GM19463 (cell line): ENCODE measurements around the gene RNF144B.
A peak's percentile ranks its signal among the peaks of the same experiment; 100 is the strongest.
"Not testable (repeated sequence)": the region's sequence is repeated elsewhere in the genome, so short reads cannot be mapped to it uniquely, and the experiment has no call there.

Source experiments
- ATAC-seq: cut with Tn5 transposase; IDR thresholded peaks from one replicate; pipeline ENCODE4 v1.9.1; 2021; ENCODE audit warnings: mild to moderate bottlenecking, moderate library complexity; ENCODE audit not compliant: unreplicated experiment

Gene RNF144B

GRCh38 chr6:18387061-18387721 lies at the start of gene RNF144B:
TSS of gene RNF144B (plus strand) at chr6:18387350. CDS start at chr6:18399535, 12,185 bp downstream.
- peak; percentile 86 for ATAC-seq

GRCh38 chr6:18339599-18339998 lies 47.6 kb upstream of the RNF144B start:
- no peak for ATAC-seq

GRCh38 chr6:18340781-18341551 lies 46.2 kb upstream of the RNF144B start:
- ATAC-seq: no peak

DNA sequence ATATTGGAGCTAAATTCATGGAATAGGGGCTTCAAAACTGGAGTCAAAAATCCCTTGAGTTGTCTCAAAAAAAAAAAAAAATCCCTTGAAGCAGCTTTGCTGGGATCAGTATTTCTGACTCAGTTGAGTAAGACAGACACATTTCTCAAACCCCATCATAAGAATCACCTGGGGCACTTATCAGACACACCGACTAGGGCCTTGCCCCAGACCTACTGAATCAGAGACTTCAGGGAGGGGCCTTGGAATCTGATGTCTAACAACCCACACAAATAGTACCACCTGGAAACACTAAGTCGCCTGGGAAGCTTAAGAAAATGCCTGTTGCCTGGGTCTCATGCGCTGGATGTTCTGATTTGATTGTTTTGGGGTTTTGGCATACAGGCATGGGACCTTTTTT lies 44.9 kb upstream of the RNF144B start:
- no peak for ATAC-seq

DNA sequence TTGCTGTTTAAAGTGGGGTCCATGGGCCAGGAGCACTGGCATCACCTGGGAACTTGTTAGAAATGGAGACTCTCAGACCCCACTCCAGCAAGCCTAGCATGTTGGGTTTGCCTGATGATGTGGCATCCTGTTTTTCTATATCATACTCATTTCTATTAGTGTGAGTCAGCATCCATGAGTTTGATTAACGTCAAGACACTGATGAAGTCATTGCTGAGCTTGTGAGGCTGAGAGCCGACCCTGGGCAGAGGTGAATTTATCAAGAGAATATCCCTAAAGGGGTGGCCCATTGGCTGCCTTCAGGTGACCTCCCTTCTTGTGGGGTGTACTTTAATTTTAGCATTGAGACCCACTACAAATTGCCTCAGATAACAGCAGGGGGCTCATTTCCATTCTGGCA lies 43.4 kb upstream of the RNF144B start:
- no peak for ATAC-seq

GRCh38 chr6:18347021-18347577 lies 40.1 kb upstream of the RNF144B start:
- ATAC-seq: no peak

DNA sequence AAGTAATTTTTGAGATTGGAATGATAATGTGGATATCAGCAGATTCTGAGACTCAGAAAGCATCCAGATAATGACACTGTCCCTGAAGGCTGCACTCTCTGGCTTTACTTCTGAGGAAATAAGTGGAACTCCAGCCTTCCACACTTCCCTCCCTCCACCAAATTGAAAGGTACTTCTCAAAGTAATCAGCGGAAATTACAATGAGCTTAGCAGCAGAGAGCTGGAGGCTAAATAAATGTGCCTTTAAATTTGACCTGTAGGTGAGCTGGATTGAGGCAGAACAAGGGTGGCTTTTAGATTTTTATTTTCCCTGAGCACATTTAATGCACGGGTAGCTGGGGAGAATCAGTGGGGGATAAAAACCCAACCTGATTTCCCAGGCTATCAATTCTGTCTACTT lies 39.3 kb upstream of the RNF144B start:
- no peak for ATAC-seq

- ATAC-seq: no peak
These were observed 37.8 kb upstream of the RNF144B start for GRCh38 chr6:18349386-18349785.

- ATAC-seq: no peak
These were observed 36.9 kb upstream of the RNF144B start for GRCh38 chr6:18350271-18350670.

DNA sequence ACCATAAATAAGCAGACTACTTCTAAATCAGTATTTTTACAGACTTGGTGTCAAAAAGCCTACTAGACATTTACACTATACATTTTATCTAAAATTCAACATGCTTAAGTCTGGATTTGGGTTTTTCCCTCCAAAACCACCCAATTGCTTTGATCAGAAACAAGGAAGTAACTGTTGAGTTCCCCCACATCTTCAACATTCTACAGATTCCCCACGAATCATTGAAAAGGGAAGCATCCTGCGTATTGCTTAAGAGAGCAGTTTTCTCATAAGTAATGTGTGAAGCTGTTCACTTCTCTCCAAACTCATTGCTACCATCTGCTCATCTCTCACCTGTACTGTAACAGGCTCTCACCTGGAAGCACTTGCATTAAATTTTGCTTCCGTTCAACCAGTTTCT lies 36.4 kb upstream of the RNF144B start:
- no peak for ATAC-seq

DNA sequence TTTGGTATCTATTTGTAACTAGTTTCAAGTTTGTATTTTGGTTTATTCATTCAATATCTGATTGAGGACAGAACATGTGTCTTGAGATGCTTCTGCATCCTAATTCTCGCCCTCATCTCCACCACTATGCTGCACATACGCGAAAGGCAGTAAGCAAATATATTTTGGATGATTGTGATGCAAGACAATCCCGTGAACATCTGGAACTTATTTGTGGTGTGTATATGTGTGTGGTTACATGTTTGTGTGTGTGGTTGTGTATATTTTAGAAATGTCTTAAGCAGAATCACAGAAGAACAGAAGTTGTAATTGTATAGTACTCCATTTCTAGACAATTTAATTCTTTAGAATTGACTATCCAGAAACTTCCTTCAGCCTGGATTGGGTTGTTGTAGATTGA lies 35.1 kb upstream of the RNF144B start:
- no peak for ATAC-seq

- no peak for ATAC-seq
These were observed 34.3 kb upstream of the RNF144B start for GRCh38 chr6:18352842-18353241.

- ATAC-seq: no peak
These were observed 33.9 kb upstream of the RNF144B start for GRCh38 chr6:18353251-18353650.

DNA sequence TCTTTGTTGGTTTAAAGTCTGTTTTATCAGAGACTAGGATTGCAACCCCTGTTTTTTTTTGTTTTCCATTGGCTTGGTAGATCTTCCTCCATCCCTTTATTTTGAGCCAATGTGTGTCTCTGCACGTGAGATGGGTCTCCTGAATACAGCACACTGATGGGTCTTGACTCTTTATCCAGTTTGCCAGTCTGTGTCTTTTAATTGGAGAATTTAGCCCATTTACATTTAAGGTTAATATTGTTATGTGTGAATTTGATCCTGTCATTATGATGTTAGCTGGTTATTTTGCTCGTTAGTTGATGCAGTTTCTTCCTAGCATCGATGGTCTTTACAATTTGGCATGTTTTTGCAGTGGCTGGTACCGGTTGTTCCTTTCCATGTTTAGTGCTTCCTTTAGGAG lies 29.6 kb upstream of the RNF144B start:
- ATAC-seq: not testable (repeated sequence)

DNA sequence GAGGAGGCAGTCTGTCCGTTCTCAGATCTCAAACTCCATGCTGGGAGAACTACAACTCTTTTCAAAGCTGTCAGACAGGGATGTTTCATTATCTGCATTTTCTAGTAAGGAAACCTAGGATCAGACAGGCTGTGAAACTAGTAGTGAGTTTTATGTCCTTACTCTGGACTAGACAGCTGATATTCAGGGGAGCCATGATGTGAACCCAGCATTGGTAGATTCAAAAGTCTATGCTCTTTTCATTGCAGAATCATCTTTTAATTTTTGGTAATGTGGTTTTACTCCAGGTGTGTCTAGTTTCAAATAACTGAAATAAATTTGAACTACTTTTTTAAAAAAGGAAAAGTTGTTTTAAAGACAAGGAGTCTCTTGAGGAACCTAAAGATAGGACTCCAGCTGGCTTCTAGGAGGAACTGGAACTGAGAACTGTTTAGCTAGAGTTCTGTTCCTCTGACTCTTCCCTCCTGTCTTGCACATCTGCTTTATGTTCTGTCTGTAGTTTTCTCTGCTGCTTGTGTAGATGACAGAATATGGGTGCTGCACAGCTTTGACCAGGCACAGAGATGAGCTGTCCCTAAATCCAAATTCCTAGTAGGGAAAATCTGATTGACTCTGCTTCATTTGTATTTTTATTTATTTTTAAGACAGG lies 27.8 kb upstream of the RNF144B start:
- ATAC-seq: peak; percentile 90

DNA sequence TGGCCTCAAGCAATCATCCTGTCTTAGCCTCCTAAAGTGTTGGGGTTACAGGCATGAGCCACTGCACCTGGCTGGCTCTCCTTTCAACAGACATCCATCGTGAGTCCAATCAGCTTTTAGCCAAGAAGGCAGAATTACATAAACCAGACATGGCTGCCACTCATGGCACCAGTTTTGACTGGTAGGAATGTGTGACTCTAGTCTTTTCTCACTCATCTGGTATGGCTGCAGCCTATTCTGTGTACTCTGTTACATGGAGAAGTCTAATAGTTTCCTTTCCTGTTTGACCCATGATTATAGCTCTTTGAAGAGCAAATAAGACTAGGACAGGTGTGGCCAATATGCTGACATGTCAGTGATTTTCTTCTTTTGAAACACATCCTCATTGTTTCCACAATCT lies 27.0 kb upstream of the RNF144B start:
- ATAC-seq: no peak

- no peak for ATAC-seq
These were observed 25.0 kb upstream of the RNF144B start for GRCh38 chr6:18362058-18362561.

DNA sequence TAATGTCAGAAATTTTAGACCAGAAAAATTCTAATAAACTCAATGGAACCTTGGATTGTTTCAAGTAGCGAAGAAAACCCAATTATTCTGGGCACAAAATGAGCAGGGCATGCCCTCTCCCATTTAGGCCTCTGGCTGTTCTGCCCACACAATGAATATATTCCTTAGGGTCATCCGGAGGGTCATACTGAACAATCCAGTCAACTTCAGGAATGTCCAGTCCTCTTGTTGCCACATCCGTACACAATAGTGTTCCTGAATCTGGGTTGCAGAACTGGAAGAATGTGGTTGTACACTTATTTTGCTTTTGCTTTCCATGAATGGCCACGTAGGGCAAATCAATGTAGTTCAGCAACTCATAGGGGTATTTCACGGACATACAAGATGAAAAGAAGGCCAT lies 23.4 kb upstream of the RNF144B start:
- no peak for ATAC-seq

DNA sequence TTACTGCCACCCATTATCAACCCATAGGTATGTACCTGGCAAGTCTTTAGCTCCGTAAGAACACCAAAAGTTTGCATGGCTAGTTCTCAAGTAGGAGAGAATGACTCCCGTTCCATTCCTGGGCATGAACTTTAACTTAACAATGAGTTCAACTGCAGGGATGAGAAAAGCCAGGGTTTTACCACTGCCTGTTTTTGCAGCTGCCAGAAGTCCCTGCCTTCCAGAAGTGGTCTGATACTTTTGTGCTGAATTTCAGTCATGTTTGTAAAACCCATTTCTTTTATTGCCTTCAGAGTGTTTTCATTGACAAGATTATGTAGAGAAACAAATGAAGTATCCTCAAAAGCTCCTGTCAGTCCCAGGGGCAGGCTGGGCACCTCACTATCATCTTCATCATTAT lies 22.6 kb upstream of the RNF144B start:
- ATAC-seq: not testable (repeated sequence)

DNA sequence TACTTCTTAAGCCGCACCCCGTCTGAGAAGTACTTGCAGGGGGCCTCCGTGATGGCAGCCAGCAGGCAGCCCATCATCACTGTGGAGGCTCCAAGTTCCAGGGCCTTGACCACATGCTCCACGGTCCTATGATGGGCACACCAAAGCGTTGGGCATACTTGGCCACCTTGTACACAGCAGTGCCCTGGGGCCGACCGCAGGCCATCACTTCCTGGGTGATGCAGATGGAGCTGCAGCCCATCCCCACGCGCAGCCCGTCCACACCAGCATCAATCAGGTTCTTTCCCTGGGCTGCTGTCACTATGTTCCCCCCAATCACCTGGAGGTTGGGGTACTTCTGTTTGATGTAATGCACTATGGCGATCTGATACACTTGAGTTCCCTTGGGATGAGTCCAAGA lies 19.8 kb upstream of the RNF144B start:
- ATAC-seq: no peak

GRCh38 chr6:18368277-18369105 lies 18.7 kb upstream of the RNF144B start:
- no peak for ATAC-seq
